Measurements from ENCODE around the gene NPM1. TPM values are rescaled to one million over a fixed set of nuclear protein-coding genes. Genes with fewer than 3 reads are reported as not detected.

Gene NPM1
- total RNA-seq, 1 donor from 2014 or later = 1,650 TPM

GRCh38 chr5:171426680-171427079, 39.0 kb downstream of the NPM1 start:
- Mint-ChIP-seq H3K27ac (no peak overlapping the region), H3K9me3 (no peaks in the 10 kb centered on the region), H3K4me1 (ENCODE audit: unreplicated experiment) (peaks cover 3% of the 10 kb centered on the region), H3K36me3 (no peaks in the 10 kb centered on the region), H3K4me3 (no peak overlapping the region), H3K27me3 (peaks cover 11% of the 10 kb centered on the region)
- DNase-seq (ENCODE audit: extremely low spot score, unreplicated experiment) = no peak
- no peak for TF ChIP-seq CTCF (conservative IDR thresholded peaks at IDR 0.05)

GRCh38 chr5:171427318-171428167, 39.9 kb downstream of the NPM1 start:
- H3K9me3 Mint-ChIP-seq = no peaks in the 10 kb centered on the region

GRCh38 chr5:171428168-171428696, 40.6 kb downstream of the NPM1 start:
- Mint-ChIP-seq H3K27me3 (peaks cover 3% of the 10 kb centered on the region), H3K27ac (no peak overlapping the region), H3K4me3 (no peak overlapping the region), H3K4me1 (ENCODE audit: unreplicated experiment) (peaks cover 7% of the 10 kb centered on the region), H3K9me3 (no peaks in the 10 kb centered on the region), H3K36me3 (no peaks in the 10 kb centered on the region)
- no peak for TF ChIP-seq CTCF (conservative IDR thresholded peaks at IDR 0.05)
- peak; percentile 49 for DNase-seq (ENCODE audit: extremely low spot score, unreplicated experiment)

More at GRCh38 chr5:171427318-171428167, 39.9 kb downstream of the NPM1 start:
- Mint-ChIP-seq H3K4me3 (no peak overlapping the region), H3K27ac (no peak overlapping the region), H3K36me3 (no peaks in the 10 kb centered on the region), H3K27me3 (peaks cover 8% of the 10 kb centered on the region), H3K4me1 (ENCODE audit: unreplicated experiment) (peaks cover 4% of the 10 kb centered on the region)
- peak; percentile 49 for DNase-seq (ENCODE audit: extremely low spot score, unreplicated experiment)
- no peak for TF ChIP-seq CTCF (conservative IDR thresholded peaks at IDR 0.05)

GRCh38 chr5:171428809-171429542, 41.3 kb downstream of the NPM1 start:
- peaks cover 7% of the 10 kb centered on the region for H3K4me1 Mint-ChIP-seq (ENCODE audit: unreplicated experiment)
- no peak overlapping the region for H3K4me3 Mint-ChIP-seq
- no peaks in the 10 kb centered on the region for H3K36me3 Mint-ChIP-seq
- no peak for TF ChIP-seq CTCF (conservative IDR thresholded peaks at IDR 0.05)
- H3K27me3 Mint-ChIP-seq = peaks cover 3% of the 10 kb centered on the region
- peak; percentile 36 for DNase-seq (ENCODE audit: extremely low spot score, unreplicated experiment)
- no peaks in the 10 kb centered on the region for H3K9me3 Mint-ChIP-seq
- no peak overlapping the region for H3K27ac Mint-ChIP-seq

GRCh38 chr5:171429543-171429910, 41.9 kb downstream of the NPM1 start:
- Mint-ChIP-seq H3K4me3 (no peak overlapping the region), H3K36me3 (no peaks in the 10 kb centered on the region), H3K27ac (no peak overlapping the region), H3K4me1 (ENCODE audit: unreplicated experiment) (peaks cover 7% of the 10 kb centered on the region), H3K9me3 (no peaks in the 10 kb centered on the region), H3K27me3 (peaks cover 3% of the 10 kb centered on the region)
- no peak for TF ChIP-seq CTCF (conservative IDR thresholded peaks at IDR 0.05)
- peak; percentile 57 for DNase-seq (ENCODE audit: extremely low spot score, unreplicated experiment)
